Measurements from ENCODE around the gene ZNF276.

- no peak for TF ChIP-seq CTCF (IDR thresholded peaks at IDR 0.05)
- no peak for TF ChIP-seq POLR2A (IDR thresholded peaks at IDR 0.05)
Measured at GRCh38 chr16:89690392-89690901, 30.9 kb upstream of the ZNF276 start.

Data from heart left ventricle (tissue), 13 donors.